D721Med (cell line): ENCODE data around the gene APPL2.

Experiments used
- DNase-seq: peaks from one replicate; pipeline ENCODE4 v3.0.0; 2011; ENCODE audit warnings: low spot score; ENCODE audit not compliant: insufficient read length
- FAIRE-seq: peaks from 2 replicates; lab custom pipeline; 2011; peaks lifted over from hg19 to GRCh38; lab: Jason Lieb, UNC
- CTCF ChIP-seq: IDR thresholded peaks from 2 replicates; pipeline ENCODE4 v1.5.1; 2012; ENCODE audit warnings: mild to moderate bottlenecking, control low read depth; ENCODE audit not compliant: insufficient read depth; ENCODE audit errors: missing control alignments

Gene APPL2, protein sequence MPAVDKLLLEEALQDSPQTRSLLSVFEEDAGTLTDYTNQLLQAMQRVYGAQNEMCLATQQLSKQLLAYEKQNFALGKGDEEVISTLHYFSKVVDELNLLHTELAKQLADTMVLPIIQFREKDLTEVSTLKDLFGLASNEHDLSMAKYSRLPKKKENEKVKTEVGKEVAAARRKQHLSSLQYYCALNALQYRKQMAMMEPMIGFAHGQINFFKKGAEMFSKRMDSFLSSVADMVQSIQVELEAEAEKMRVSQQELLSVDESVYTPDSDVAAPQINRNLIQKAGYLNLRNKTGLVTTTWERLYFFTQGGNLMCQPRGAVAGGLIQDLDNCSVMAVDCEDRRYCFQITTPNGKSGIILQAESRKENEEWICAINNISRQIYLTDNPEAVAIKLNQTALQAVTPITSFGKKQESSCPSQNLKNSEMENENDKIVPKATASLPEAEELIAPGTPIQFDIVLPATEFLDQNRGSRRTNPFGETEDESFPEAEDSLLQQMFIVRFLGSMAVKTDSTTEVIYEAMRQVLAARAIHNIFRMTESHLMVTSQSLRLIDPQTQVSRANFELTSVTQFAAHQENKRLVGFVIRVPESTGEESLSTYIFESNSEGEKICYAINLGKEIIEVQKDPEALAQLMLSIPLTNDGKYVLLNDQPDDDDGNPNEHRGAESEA

DNA sequence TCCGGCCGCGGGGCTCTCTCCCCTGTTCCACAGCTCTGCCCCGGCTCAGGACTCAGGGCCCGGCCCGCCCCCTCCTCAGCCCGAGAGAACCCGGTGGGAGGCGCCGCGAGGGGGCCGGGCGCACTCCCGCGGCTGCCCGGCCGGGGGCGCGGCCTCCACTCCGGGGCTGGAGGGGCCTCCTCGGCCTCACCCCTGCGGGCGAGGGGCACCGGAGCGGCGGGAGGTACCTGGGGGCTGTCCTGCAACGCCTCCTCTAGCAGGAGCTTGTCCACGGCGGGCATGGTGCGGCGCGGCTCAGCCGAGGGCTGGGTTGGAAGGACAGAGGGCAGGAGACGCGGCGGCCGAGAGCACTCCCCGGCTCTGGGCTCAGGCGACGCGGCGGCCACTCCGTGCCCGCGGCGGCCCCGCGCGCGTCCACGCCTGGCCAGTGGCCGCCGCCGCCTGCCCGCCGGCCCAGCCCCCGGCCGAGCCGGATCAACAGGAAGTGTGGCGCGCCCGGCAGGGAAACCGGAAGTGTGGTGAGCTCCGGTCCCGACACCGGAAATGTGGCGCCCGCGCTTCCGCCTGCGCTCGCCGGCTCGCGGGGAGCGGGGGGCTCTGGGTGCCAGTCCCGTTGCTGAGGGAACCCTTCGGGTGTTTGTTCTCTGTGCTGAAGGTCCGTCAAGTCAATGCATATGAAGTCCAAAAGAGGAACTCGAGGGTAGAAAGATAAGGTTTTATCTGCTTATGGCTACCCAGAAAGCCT lies at the start of gene APPL2:
Gene APPL2, minus strand, starts transcription at position 443 of the 745 bp plus-strand sequence. Its CDS starts 162 bp downstream, at position 281.
- TF ChIP-seq CTCF: no peak
- peak; percentile 85 for DNase-seq
- FAIRE-seq: no peak

GRCh38 chr12:105285378-105285777 lies 49.4 kb upstream of the APPL2 start:
- FAIRE-seq (no peak), DNase-seq (no peak)
- TF ChIP-seq CTCF: no peak

DNA sequence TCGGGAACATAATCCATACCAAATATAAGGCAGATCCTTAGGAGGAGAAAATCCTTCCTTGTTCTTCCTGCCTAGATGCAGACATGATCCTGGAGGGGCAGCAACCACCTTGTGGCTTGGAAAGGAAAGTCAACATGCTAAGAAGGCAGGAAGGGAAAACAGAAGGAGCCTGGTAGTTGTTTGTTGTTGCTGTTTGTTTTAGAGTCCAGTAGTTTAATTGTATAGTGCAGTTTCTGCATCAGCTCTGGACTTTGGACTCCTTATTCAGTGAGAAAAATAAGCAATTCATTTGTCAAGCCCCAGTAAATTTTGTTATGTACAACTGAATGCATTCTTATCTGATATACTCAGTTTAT lies 45.7 kb upstream of the APPL2 start:
- TF ChIP-seq CTCF: no peak
- FAIRE-seq: no peak
- DNase-seq: no peak

GRCh38 chr12:105280966-105281693 lies 45.2 kb upstream of the APPL2 start:
- no peak for TF ChIP-seq CTCF
- DNase-seq (no peak), FAIRE-seq (no peak)

GRCh38 chr12:105279460-105280056 lies 43.6 kb upstream of the APPL2 start:
- no peak for FAIRE-seq
- TF ChIP-seq CTCF: peak; percentile 58

DNA sequence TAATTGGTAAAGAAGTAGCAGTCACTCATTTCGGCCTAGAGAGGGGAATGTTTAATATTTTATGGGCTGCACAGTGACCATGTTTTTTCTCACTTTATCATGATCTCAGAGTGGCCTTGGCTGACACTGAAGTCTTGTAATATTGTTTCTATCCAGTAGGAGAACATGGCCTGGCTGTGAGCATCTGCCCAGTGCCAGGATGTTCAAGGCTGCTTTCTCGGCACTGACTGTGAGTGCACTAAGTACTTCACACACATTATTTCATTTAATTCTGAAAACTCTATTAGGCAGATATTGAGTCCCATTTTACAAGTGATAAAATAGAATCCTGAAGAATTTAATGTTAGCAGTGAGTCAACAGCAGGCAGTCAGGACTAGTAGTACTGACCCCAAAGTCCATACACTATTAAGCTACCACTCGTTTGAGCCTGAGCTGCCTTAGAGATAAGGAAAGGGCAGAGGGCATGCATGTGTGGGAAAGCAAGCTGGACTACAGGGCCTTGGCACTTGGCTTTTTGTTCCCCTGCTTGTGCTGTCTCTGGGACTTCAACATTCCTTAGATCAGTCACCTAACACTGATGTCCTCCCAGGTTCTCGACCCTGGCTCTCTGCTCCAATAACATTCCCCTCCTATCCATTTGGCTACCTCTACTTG lies 42.2 kb upstream of the APPL2 start:
- DNase-seq (no peak), FAIRE-seq (no peak)
- TF ChIP-seq CTCF: no peak

More at GRCh38 chr12:105279460-105280056, 43.6 kb upstream of the APPL2 start:
- DNase-seq: no peak
